ENCODE measurements around the gene ZNF423.

- TF ChIP-seq SP1 (IDR thresholded peaks at IDR 0.05) (no peak), FOXM1 (IDR thresholded peaks at IDR 0.05; ENCODE audit: borderline replicate concordance) (no peak), FOXK2 (IDR thresholded peaks at IDR 0.05) (no peak), BHLHE40 (IDR thresholded peaks at IDR 0.05; ENCODE audit: borderline replicate concordance) (no peak), NFRKB (IDR thresholded peaks at IDR 0.05) (no peak), FOXA1 (IDR thresholded peaks at IDR 0.05) (no peak), ARNT (IDR thresholded peaks at IDR 0.05) (no peak), ELF4 (IDR thresholded peaks at IDR 0.05) (no peak), TARDBP (IDR thresholded peaks at IDR 0.05) (no peak), LEF1 (IDR thresholded peaks at IDR 0.05; ENCODE audit: borderline replicate concordance) (no peak)
- TF ChIP-seq, protein P1, sequence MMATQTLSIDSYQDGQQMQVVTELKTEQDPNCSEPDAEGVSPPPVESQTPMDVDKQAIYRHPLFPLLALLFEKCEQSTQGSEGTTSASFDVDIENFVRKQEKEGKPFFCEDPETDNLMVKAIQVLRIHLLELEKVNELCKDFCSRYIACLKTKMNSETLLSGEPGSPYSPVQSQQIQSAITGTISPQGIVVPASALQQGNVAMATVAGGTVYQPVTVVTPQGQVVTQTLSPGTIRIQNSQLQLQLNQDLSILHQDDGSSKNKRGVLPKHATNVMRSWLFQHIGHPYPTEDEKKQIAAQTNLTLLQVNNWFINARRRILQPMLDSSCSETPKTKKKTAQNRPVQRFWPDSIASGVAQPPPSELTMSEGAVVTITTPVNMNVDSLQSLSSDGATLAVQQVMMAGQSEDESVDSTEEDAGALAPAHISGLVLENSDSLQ (IDR thresholded peaks at IDR 0.05): no peak
Measured at GRCh38 chr16:49464877-49465504, 390.9 kb downstream of the ZNF423 start.
